Urinary bladder (tissue), 4 donors: ENCODE results near the gene OOSP4B. TPM values are rescaled to one million over a fixed set of nuclear protein-coding genes. Genes with fewer than 3 reads are reported as not detected.
"Not testable (repeated sequence)": the region's sequence is repeated elsewhere in the genome, so short reads cannot be mapped to it uniquely, and the experiment has no call there.

Experiments used
- DNase-seq: peaks from one replicate; pipeline ENCODE4 v3.0.0-alpha.2; 2015; ENCODE audit errors: extremely low spot score
- H3K27ac ChIP-seq: one replicate; pipeline ENCODE4 v1.5.1; 2013; ENCODE audit warnings: low read depth, mild to moderate bottlenecking, moderate library complexity
- H3K36me3 ChIP-seq: one replicate; pipeline ENCODE4 v1.6.1; 2013; ENCODE audit warnings: mild to moderate bottlenecking, moderate library complexity; ENCODE audit not compliant: insufficient read depth
- H3K4me1 ChIP-seq: one replicate; pipeline ENCODE4 v1.6.1; 2013; ENCODE audit warnings: mild to moderate bottlenecking, moderate library complexity; ENCODE audit not compliant: insufficient read depth
- H3K4me3 ChIP-seq: one replicate; pipeline ENCODE4 v1.5.1; 2013; ENCODE audit warnings: low read depth, low read length
- WGBS: extraction: QIAGEN DNeasy Blood & Tissue Kit; methylation state at CpG from one replicate; pipeline ENCODE4 v1.1.7; 2013; 5-methylcytosine and 5-hydroxymethylcytosine counted together
- polyA plus RNA-seq: library from polyadenylated mRNA; stranded (reverse); fragments of 200-250 nt; gene quantifications from one replicate; pipeline ENCODE4 v1.2.3, GENCODE V29; 2013
- total RNA-seq: library from RNA; depleted of rRNA; stranded (reverse); fragments of >200 nt; gene quantifications from one replicate; pipeline ENCODE4 v1.2.3, GENCODE V29; 2014
- donor health status: healthy with polysubstance abuse.
- donor health status: healthy.

OOSP4B gene
- total RNA-seq = not detected
- polyA plus RNA-seq = not detected

GRCh38 chr11:60016881-60017280 lies at the start of gene OOSP4B:
Gene OOSP4B (plus strand): TSS chr11:60017181.
- Histone ChIP-seq H3K4me3 (no peak within 1 kb of the TSS), H3K4me1 (no peaks in the 10 kb centered on the region), H3K27ac (no peak within 1 kb of the TSS), H3K36me3 (no peaks in the 10 kb centered on the region)
- WGBS = 91% methylated on average over 1 of the region's 1 CpG
- no peak for DNase-seq

- no peak for DNase-seq
- no peak overlapping the region for H3K27ac ChIP-seq
- H3K4me3 ChIP-seq = no peak overlapping the region
- H3K4me1 ChIP-seq = no peaks in the 10 kb centered on the region
- 87% methylated on average over 3 of the region's 3 CpGs for WGBS
- H3K36me3 ChIP-seq = no peaks in the 10 kb centered on the region
These were observed 49.1 kb upstream of the OOSP4B start for GRCh38 chr11:59967677-59968394.

GRCh38 chr11:59968395-59968783 lies 48.6 kb upstream of the OOSP4B start:
- 83% methylated on average over 1 of the region's 1 CpG for WGBS
- DNase-seq = no peak

GRCh38 chr11:59973097-59973496 lies 43.9 kb upstream of the OOSP4B start:
- no peak overlapping the region for H3K27ac ChIP-seq
- H3K4me3 ChIP-seq = no peak overlapping the region
- DNase-seq = no peak
- WGBS = 69% methylated on average over 5 of the region's 5 CpGs
- no peaks in the 10 kb centered on the region for H3K36me3 ChIP-seq
- no peaks in the 10 kb centered on the region for H3K4me1 ChIP-seq

More at GRCh38 chr11:59968395-59968783, 48.6 kb upstream of the OOSP4B start:
- H3K4me1 ChIP-seq = no peaks in the 10 kb centered on the region
- no peak overlapping the region for H3K27ac ChIP-seq
- H3K4me3 ChIP-seq = no peak overlapping the region
- no peaks in the 10 kb centered on the region for H3K36me3 ChIP-seq

- Histone ChIP-seq H3K27ac (no peak overlapping the region), H3K4me1 (no peaks in the 10 kb centered on the region), H3K36me3 (no peaks in the 10 kb centered on the region), H3K4me3 (no peak overlapping the region)
- WGBS = 95% methylated on average over 4 of the region's 4 CpGs
- DNase-seq = no peak
These were observed 35.7 kb upstream of the OOSP4B start for GRCh38 chr11:59981106-59981770.

GRCh38 chr11:59982037-59982436 lies 34.9 kb upstream of the OOSP4B start:
- 66% methylated on average over 4 of the region's 4 CpGs for WGBS
- not testable (repeated sequence) for H3K4me1 ChIP-seq, DNase-seq, H3K27ac ChIP-seq, H3K36me3 ChIP-seq, H3K4me3 ChIP-seq

- H3K36me3 ChIP-seq = no peaks in the 10 kb centered on the region
- H3K4me3 ChIP-seq = no peak overlapping the region
- no peak for DNase-seq
- 90% methylated on average over 1 of the region's 1 CpG for WGBS
- no peaks in the 10 kb centered on the region for H3K4me1 ChIP-seq
- no peak overlapping the region for H3K27ac ChIP-seq
These were observed 33.8 kb upstream of the OOSP4B start for GRCh38 chr11:59983212-59983611.

GRCh38 chr11:59984368-59984767 lies 32.6 kb upstream of the OOSP4B start:
- no peak overlapping the region for H3K27ac ChIP-seq
- no peak for DNase-seq
- no peak overlapping the region for H3K4me3 ChIP-seq
- no peaks in the 10 kb centered on the region for H3K36me3 ChIP-seq
- H3K4me1 ChIP-seq = no peaks in the 10 kb centered on the region
- 87% methylated on average over 3 of the region's 3 CpGs for WGBS

- WGBS = 67% methylated on average over 1 of the region's 1 CpG
These were observed 26.6 kb upstream of the OOSP4B start for GRCh38 chr11:59990421-59990820.

GRCh38 chr11:59992425-59992824 lies 24.6 kb upstream of the OOSP4B start:
- DNase-seq = no peak
- H3K36me3 ChIP-seq = no peaks in the 10 kb centered on the region
- no peaks in the 10 kb centered on the region for H3K4me1 ChIP-seq
- H3K4me3 ChIP-seq = no peak overlapping the region
- 74% methylated on average over 5 of the region's 5 CpGs for WGBS
- no peak overlapping the region for H3K27ac ChIP-seq

More at GRCh38 chr11:59990421-59990820, 26.6 kb upstream of the OOSP4B start:
- H3K4me3 ChIP-seq = no peak overlapping the region
- no peaks in the 10 kb centered on the region for H3K4me1 ChIP-seq
- H3K27ac ChIP-seq = no peak overlapping the region
- no peak for DNase-seq
- H3K36me3 ChIP-seq = no peaks in the 10 kb centered on the region

- no peaks in the 10 kb centered on the region for H3K36me3 ChIP-seq
- WGBS = 66% methylated on average over 2 of the region's 2 CpGs
- H3K4me3 ChIP-seq = no peak overlapping the region
- no peaks in the 10 kb centered on the region for H3K4me1 ChIP-seq
- H3K27ac ChIP-seq = no peak overlapping the region
- no peak for DNase-seq
These were observed 19.2 kb upstream of the OOSP4B start for GRCh38 chr11:59997800-59998199.

GRCh38 chr11:59999691-60000090 lies 17.3 kb upstream of the OOSP4B start:
- Histone ChIP-seq H3K4me1 (no peaks in the 10 kb centered on the region), H3K27ac (no peak overlapping the region), H3K36me3 (no peaks in the 10 kb centered on the region), H3K4me3 (no peak overlapping the region)
- 54% methylated on average over 4 of the region's 4 CpGs for WGBS
- no peak for DNase-seq

- H3K4me3 ChIP-seq = no peak overlapping the region
- H3K27ac ChIP-seq = no peak overlapping the region
- no peak for DNase-seq
- WGBS = 74% methylated on average over 2 of the region's 2 CpGs
- H3K36me3 ChIP-seq = no peaks in the 10 kb centered on the region
- H3K4me1 ChIP-seq = no peaks in the 10 kb centered on the region
These were observed 13.3 kb upstream of the OOSP4B start for GRCh38 chr11:60003729-60004128.

- WGBS = 85% methylated on average over 1 of the region's 1 CpG
- no peak for DNase-seq
- Histone ChIP-seq H3K36me3 (no peaks in the 10 kb centered on the region), H3K27ac (no peak overlapping the region), H3K4me1 (no peaks in the 10 kb centered on the region), H3K4me3 (no peak overlapping the region)
These were observed 11.6 kb upstream of the OOSP4B start for GRCh38 chr11:60005360-60005759.
